Thoracic aorta endothelial cell (primary cell): ENCODE measurements around the gene PAK6. TPM values are rescaled to one million over a fixed set of nuclear protein-coding genes. Genes with fewer than 3 reads are reported as not detected.

Source experiments
- total RNA-seq: library from RNA; depleted of rRNA; stranded (reverse); fragments of >200 nt; gene quantifications from 2 replicates; pipeline ENCODE4 v1.2.3, GENCODE V29; 2012

Gene PAK6
- not detected in 2 replicates for total RNA-seq

GRCh38 chr15:40238532-40239403 is at the start of gene PAK6:
Gene PAK6 (plus strand): TSS chr15:40239063. CDS start chr15:40264786, 25,723 bp downstream.

GRCh38 chr15:40282869-40283614 is 44.2 kb downstream of the PAK6 start, which contains the start of gene ANKRD63:
Gene ANKRD63 (minus strand): TSS chr15:40283064. CDS start chr15:40282586, 478 bp downstream.

GRCh38 chr15:40307421-40308211 is 68.8 kb downstream of the PAK6 start, which contains the start of gene PLCB2:
Gene PLCB2 (minus strand): TSS chr15:40307935. CDS start chr15:40307672, 263 bp downstream.

GRCh38 chr15:40323239-40323952 is 84.5 kb downstream of the PAK6 start, which contains the start of gene INAFM2:
Gene INAFM2 (plus strand): TSS chr15:40323692. CDS start chr15:40324056, 364 bp downstream.

Other genes with a start within 250 kb of the PAK6 start
- gene SRP14, start 199.9 kb upstream of the PAK6 start, total RNA-seq, result 163 and 169 TPM in 2 replicates
- 1.2 and 2.3 TPM in 2 replicates for gene BMF, start 130.2 kb upstream of the PAK6 start, total RNA-seq
- gene BUB1B, start 78.0 kb upstream of the PAK6 start, total RNA-seq, result 41.0 and 78.3 TPM in 2 replicates
- 0.13 and 0.22 TPM in 2 replicates for gene ANKRD63, start 44.0 kb downstream of the PAK6 start, total RNA-seq
- 0.40 and 21.8 TPM in 2 replicates for gene PLCB2, start 68.9 kb downstream of the PAK6 start, total RNA-seq
- gene INAFM2, start 84.6 kb downstream of the PAK6 start, total RNA-seq, result 24.2 and 30.9 TPM in 2 replicates
- 25.6 and 32.7 TPM in 2 replicates for gene CCDC9B, start 101.9 kb downstream of the PAK6 start, total RNA-seq
- not detected in 2 replicates for gene PHGR1, start 112.0 kb downstream of the PAK6 start, total RNA-seq
- gene DISP2, start 119.2 kb downstream of the PAK6 start, total RNA-seq, result 0.14 and 0.27 TPM in 2 replicates
- 53.6 and 83.1 TPM in 2 replicates for gene KNSTRN, start 143.7 kb downstream of the PAK6 start, total RNA-seq
- gene IVD, start 166.7 kb downstream of the PAK6 start, total RNA-seq, result 39.2 and 48.5 TPM in 2 replicates
- 12.2 and 14.5 TPM in 2 replicates for gene BAHD1, start 201.9 kb downstream of the PAK6 start, total RNA-seq
- 17.4 and 19.3 TPM in 2 replicates for gene CHST14, start 231.9 kb downstream of the PAK6 start, total RNA-seq